ENCODE measurements around the gene TRIM50.
"Not testable (repeated sequence)": the region's sequence is repeated elsewhere in the genome, so short reads cannot be mapped to it uniquely, and the experiment has no call there.

TRIM50 gene

GRCh38 chr7:73266719-73267368 is 61.0 kb downstream of the TRIM50 start:
- DNase-seq; H4K20me1 ChIP-seq (ENCODE audit: insufficient read depth, low read length); H3K4me3 ChIP-seq (ENCODE audit: low read depth in 1 of 2, low read length in 2 of 2); H3K9me3 ChIP-seq (ENCODE audit: insufficient read depth, low read length, severe bottlenecking); H3K4me2 ChIP-seq (ENCODE audit: insufficient read depth, low read length); H3K4me1 ChIP-seq (ENCODE audit: insufficient read depth, low read length); H3K27ac ChIP-seq (ENCODE audit: low read length); H3K79me2 ChIP-seq (ENCODE audit: insufficient read depth, low read length); H3K36me3 ChIP-seq (ENCODE audit: insufficient read depth, low read length); H3K27me3 ChIP-seq (ENCODE audit: insufficient read depth, low read length, poor library complexity); ATAC-seq (ENCODE audit: insufficient read depth, low read depth); H3K9ac ChIP-seq (ENCODE audit: low read depth, low read length); H2AFZ ChIP-seq (ENCODE audit: low read depth, low read length): not testable (repeated sequence)

All from DND-41 (cell line).